ENCODE results near the gene HSFX3. TPM values are rescaled to one million over a fixed set of nuclear protein-coding genes. Genes with fewer than 3 reads are reported as not detected.
"Not testable (repeated sequence)": the region's sequence is repeated elsewhere in the genome, so short reads cannot be mapped to it uniquely, and the experiment has no call there.

Gene HSFX3
- total RNA-seq, 2 donors from 2014 or later: not detected

DNA sequence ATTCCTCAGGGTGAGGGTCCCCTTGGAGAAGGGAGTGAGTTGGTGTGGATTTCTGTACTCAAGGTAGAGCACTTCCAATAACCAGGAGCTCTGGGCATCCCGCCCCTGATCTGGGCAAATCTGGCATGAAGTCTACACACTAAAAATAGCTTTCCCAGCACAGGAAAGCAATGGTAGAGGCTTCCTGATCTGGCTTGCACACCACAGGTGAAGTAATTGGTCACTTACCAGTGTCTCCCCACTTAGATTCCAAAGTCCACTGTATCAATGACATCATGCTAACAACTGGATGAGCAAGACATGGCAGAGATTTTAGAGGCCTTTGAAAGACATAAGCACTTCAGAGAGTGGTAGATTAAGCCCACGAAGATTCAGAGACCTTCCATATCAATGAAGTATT is 26.8 kb downstream of the HSFX3 start:
- TF ChIP-seq, protein P1, sequence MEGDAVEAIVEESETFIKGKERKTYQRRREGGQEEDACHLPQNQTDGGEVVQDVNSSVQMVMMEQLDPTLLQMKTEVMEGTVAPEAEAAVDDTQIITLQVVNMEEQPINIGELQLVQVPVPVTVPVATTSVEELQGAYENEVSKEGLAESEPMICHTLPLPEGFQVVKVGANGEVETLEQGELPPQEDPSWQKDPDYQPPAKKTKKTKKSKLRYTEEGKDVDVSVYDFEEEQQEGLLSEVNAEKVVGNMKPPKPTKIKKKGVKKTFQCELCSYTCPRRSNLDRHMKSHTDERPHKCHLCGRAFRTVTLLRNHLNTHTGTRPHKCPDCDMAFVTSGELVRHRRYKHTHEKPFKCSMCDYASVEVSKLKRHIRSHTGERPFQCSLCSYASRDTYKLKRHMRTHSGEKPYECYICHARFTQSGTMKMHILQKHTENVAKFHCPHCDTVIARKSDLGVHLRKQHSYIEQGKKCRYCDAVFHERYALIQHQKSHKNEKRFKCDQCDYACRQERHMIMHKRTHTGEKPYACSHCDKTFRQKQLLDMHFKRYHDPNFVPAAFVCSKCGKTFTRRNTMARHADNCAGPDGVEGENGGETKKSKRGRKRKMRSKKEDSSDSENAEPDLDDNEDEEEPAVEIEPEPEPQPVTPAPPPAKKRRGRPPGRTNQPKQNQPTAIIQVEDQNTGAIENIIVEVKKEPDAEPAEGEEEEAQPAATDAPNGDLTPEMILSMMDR (IDR thresholded peaks at IDR 0.05): no peak
- Histone ChIP-seq H3K36me3 (no peaks in the 10 kb centered on the region), H3K27ac (no peak overlapping the region), H3K27me3 (replicated peaks; ENCODE audit: insufficient read depth) (no peaks in the 10 kb centered on the region), H3K9me3 (no peaks in the 10 kb centered on the region), H3K4me3 (no peak overlapping the region), H3K4me1 (ENCODE audit: control insufficient read depth in 1 of 2, low read depth in 2 of 2) (no peaks in the 10 kb centered on the region)
- ATAC-seq (ENCODE audit: insufficient number of reproducible peaks, low FRiP score, low read depth) (no peak), DNase-seq (ENCODE audit: low spot score) (no peak)

DNA sequence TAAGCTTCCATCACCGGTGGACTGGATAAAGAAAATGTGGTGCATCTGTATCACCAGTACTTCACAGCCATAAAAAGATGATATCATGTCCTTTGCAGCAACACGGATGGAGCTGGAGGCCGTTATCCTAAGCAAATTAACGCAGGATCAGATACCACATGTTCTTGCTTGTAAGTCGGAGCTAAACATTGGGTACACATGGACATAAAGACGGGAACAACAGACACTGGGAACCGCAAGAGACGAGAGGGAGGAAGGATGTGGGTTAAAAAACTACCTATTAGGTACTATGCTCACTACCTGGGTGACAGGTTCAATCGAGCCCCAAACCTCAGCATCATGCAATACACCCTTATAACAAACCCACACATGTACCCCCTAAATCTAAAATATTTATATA is 28.3 kb downstream of the HSFX3 start:
- no peak for ATAC-seq (ENCODE audit: insufficient number of reproducible peaks, low FRiP score, low read depth)
- TF ChIP-seq, protein P1 (IDR thresholded peaks at IDR 0.05): no peak
- H3K4me3 ChIP-seq: no peak overlapping the region

DNA sequence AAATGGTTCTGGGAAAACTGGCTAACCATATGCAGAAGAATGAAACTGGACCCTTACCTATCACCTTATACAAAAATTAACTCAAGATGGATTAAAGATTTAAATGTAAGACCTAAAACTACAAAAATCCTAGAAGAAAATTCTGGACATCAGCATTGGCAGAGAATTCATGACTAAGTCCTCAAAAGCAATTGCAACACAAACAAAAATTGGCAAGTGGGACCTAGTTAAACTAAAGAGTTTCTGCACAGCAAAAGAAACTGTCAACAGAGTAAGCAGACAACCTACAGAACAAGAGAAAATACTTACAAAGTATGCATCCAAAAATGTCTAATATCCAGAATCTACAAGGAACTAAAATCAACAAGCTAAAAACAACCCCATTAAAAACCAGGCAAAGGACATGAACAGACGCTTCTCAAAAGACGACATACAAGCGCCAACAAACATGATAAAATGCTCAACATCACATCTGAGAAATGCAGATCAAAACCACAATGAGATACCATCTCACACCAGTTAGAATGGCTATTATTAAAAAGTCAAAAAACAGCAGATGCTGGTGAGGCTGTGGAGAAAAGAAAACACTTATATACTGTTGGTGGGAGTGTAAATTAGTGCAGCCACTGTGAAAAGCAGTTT is 29.0 kb downstream of the HSFX3 start:
- DNase-seq (ENCODE audit: low spot score); H3K36me3 ChIP-seq; ATAC-seq (ENCODE audit: insufficient number of reproducible peaks, low FRiP score, low read depth); H3K4me1 ChIP-seq (ENCODE audit: control insufficient read depth in 1 of 2, low read depth in 2 of 2); H3K27me3 ChIP-seq (replicated peaks; ENCODE audit: insufficient read depth); H3K9me3 ChIP-seq; H3K4me3 ChIP-seq; H3K27ac ChIP-seq: not testable (repeated sequence)

More for the DNA sequence above, 28.3 kb downstream of the HSFX3 start:
- H3K27me3 ChIP-seq (replicated peaks; ENCODE audit: insufficient read depth): no peaks in the 10 kb centered on the region
- no peak overlapping the region for H3K27ac ChIP-seq
- H3K9me3 ChIP-seq: no peaks in the 10 kb centered on the region
- DNase-seq (ENCODE audit: low spot score): no peak
- no peaks in the 10 kb centered on the region for H3K4me1 ChIP-seq (ENCODE audit: control insufficient read depth in 1 of 2, low read depth in 2 of 2)
- H3K36me3 ChIP-seq: no peaks in the 10 kb centered on the region

DNA sequence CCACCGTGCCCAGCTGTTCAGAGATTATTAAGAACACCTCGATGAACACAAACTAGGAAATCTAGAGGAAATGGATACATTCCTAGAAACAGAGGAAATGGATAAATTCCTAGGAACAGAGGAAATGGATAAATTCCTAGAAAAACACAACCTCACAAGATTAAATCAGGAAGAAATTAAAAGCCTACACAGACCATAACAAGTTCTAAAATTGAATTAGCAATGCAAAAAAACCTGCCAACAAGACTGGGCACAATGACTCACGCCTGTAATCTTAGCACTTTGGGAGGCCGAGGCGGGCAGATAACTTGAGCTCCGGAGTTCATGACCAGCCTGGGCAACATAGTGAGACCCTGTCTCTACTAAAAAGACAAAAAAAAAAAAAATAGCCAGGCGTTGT is 31.5 kb downstream of the HSFX3 start:
- no peaks in the 10 kb centered on the region for H3K27me3 ChIP-seq (replicated peaks; ENCODE audit: insufficient read depth)
- TF ChIP-seq, protein P1 (IDR thresholded peaks at IDR 0.05): no peak
- no peaks in the 10 kb centered on the region for H3K9me3 ChIP-seq
- no peaks in the 10 kb centered on the region for H3K4me1 ChIP-seq (ENCODE audit: control insufficient read depth in 1 of 2, low read depth in 2 of 2)
- ATAC-seq (ENCODE audit: insufficient number of reproducible peaks, low FRiP score, low read depth) (no peak), DNase-seq (ENCODE audit: low spot score) (no peak)
- H3K36me3 ChIP-seq: no peaks in the 10 kb centered on the region
- H3K27ac ChIP-seq: no peak overlapping the region
- H3K4me3 ChIP-seq: no peak overlapping the region

DNA sequence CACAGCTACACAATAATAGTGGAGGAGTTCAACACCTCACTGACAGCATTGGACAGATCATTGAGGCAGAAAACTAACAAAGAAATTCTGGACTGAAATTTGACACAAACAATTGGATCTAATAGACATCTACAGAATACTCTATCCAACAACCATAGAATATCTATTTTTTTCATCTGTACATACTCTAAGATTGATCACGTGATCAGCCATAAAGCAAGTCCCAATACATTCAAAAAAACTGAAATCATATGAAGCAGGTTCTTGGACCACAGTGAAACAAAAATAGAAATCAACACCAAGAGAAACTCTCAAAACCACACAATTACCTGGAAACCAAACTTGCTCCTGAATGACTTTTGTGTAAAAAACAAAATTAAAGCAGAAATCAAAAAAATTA is 32.4 kb downstream of the HSFX3 start:
- Histone ChIP-seq H3K27me3 (replicated peaks; ENCODE audit: insufficient read depth) (no peaks in the 10 kb centered on the region), H3K9me3 (no peaks in the 10 kb centered on the region), H3K27ac (no peak overlapping the region), H3K4me3 (no peak overlapping the region), H3K4me1 (ENCODE audit: control insufficient read depth in 1 of 2, low read depth in 2 of 2) (no peaks in the 10 kb centered on the region), H3K36me3 (no peaks in the 10 kb centered on the region)
- TF ChIP-seq, protein P1 (IDR thresholded peaks at IDR 0.05): no peak
- ATAC-seq (ENCODE audit: insufficient number of reproducible peaks, low FRiP score, low read depth) (no peak), DNase-seq (ENCODE audit: low spot score) (no peak)

DNA sequence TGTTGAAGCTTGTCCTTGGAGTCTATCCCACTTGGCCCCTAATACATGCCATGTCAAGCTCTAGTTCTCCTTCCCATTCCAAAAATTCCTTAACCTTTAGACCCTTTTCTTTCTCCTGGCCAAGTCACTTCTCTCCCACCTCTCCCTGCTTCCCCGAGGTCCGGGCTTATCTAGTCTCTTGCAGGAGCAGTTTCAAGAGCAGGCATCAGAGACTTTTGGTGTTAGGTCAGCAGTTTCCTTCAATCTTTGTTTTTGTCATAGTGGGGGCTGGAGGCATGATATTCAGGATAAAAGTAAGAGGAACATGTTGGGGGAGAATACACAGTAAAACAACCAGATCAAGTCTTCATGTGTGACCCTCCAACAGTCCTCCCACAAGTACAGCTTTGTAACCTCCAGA is 33.1 kb downstream of the HSFX3 start:
- Histone ChIP-seq H3K36me3 (no peaks in the 10 kb centered on the region), H3K27ac (no peak overlapping the region), H3K4me3 (no peak overlapping the region), H3K4me1 (ENCODE audit: control insufficient read depth in 1 of 2, low read depth in 2 of 2) (no peaks in the 10 kb centered on the region), H3K27me3 (replicated peaks; ENCODE audit: insufficient read depth) (no peaks in the 10 kb centered on the region), H3K9me3 (no peaks in the 10 kb centered on the region)
- DNase-seq (ENCODE audit: low spot score) (no peak), ATAC-seq (ENCODE audit: insufficient number of reproducible peaks, low FRiP score, low read depth) (no peak)
- TF ChIP-seq, protein P1 (IDR thresholded peaks at IDR 0.05): no peak

All from thoracic aorta (tissue), 2 donors.